KBM-7 (cell line): ENCODE data around the gene OR5H14.
"Not testable (repeated sequence)": the region's sequence is repeated elsewhere in the genome, so short reads cannot be mapped to it uniquely, and the experiment has no call there.

Source experiments
- DNase-seq: peaks from one replicate; pipeline ENCODE4 v3.0.0-alpha.2; 2015
- in situ Hi-C: fragments of 300-500 bp; cut with MboI; formaldehyde crosslinking; loops from 2 replicates; pipeline ENCODE4 v1.14.3; 2020; ENCODE audit warnings: low sequenced_read_pairs, low pct_unique_long_range_greater_than_20kb, mixed read lengths

The OR5H14 gene

GRCh38 chr3:98188545-98188944, 41.3 kb downstream of the OR5H14 start:
- in situ Hi-C loops: no loop called here

DNA sequence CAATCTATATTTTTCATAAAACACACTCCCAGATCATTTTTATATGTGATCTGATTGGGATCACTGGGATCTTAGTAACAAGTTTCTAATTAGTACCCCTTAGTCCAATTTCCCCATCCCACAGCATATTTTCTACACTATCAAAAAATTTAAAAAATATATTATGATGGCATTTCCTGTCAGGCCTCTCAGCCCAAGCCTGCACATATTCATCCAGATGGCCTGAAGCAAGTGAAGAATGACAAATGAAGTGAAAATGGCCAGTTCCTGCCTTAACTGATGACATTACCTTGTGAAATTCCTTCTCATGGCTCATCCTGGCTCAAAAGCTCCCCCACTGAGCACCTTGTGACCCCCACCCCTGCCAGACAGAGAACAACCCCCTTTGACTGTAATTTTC, 43.6 kb downstream of the OR5H14 start:
- DNase-seq, in situ Hi-C loops: not testable (repeated sequence)

More at GRCh38 chr3:98188545-98188944, 41.3 kb downstream of the OR5H14 start:
- DNase-seq: peak; percentile 74

- DNase-seq, in situ Hi-C loops: not testable (repeated sequence)
These were observed 49.0 kb downstream of the OR5H14 start for GRCh38 chr3:98196293-98196692.

DNA sequence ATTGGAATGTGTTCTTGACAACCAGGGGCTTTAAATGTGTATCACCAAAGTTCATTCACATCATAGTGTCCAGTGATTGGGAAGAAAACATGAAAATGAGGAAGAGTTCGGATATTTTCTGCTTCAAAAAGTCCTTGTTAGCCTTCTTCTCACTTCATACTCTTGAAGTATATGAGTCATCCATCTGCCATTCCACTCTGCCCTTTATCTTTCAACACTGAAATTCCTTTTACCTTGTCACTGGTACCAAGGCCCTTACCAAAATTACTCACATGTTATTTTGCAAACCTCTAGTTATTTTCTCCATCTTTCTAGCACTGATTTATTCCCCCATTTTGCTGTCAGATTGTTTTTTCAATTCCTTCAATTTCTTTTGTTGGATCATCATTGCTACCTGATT, 51.7 kb downstream of the OR5H14 start:
- no peak for DNase-seq
- in situ Hi-C loops: no loop called here
